Heart right ventricle (tissue), 16 donors: ENCODE measurements around the gene DCLK1. TPM values are rescaled to one million over a fixed set of nuclear protein-coding genes. Genes with fewer than 3 reads are reported as not detected.

Experiments
- ATAC-seq, 8 donors: fragments of 200-7000 bp; cut with Tn5 transposase; one replicate each; pipeline ENCODE4 v1.9.1; 2020; ENCODE audit warnings: mild to moderate bottlenecking in 8 of 8, moderate library complexity in 8 of 8, moderate number of reproducible peaks in 1 of 8
- DNase-seq, 2 donors: peaks; one replicate each; pipeline ENCODE4 v3.0.0-alpha.2; 2020
- H3K27ac ChIP-seq, 10 donors: fragments of 200-600 bp; sonication (generic) in 2 of 10; one replicate each; pipeline versions ENCODE4 v1.5.0 to v1.8.0; 2020 to 2022; ENCODE audit warnings: mild to moderate bottlenecking in 3 of 10
- H3K27me3 ChIP-seq, 7 donors: fragments of 200-600 bp; one replicate each; pipeline ENCODE4 v1.8.0; 2021 to 2022; ENCODE audit warnings: mild to moderate bottlenecking in 2 of 7
- H3K36me3 ChIP-seq, 9 donors: fragments of 200-600 bp; sonication (generic) in 1 of 9; one replicate each; pipeline versions ENCODE4 v1.5.0 to v1.8.0; 2020 to 2022; ENCODE audit warnings: mild to moderate bottlenecking in 2 of 9
- H3K4me1 ChIP-seq, 9 donors: fragments of 200-600 bp; sonication (generic) in 1 of 9; one replicate each; pipeline versions ENCODE4 v1.5.0 to v1.8.0; 2020 to 2022; ENCODE audit warnings: mild to moderate bottlenecking in 4 of 9
- H3K4me3 ChIP-seq, 10 donors: fragments of 200-600 bp; sonication (generic) in 2 of 10; one replicate each; pipeline versions ENCODE4 v1.5.0 to v1.8.0; 2020 to 2022; ENCODE audit warnings: mild to moderate bottlenecking in 7 of 10, moderate library complexity in 2 of 10
- H3K9me3 ChIP-seq, 11 donors: fragments of 200-600 bp in 10 of 11; sonication (generic) in 2 of 11; one replicate each; pipeline versions ENCODE4 v1.5.0 to v1.8.0; 2013 to 2022; ENCODE audit warnings: mild to moderate bottlenecking in 2 of 11, control low read depth in 1 of 11, moderate library complexity in 1 of 11
- WGBS, 2 donors: extraction: QIAGEN DNeasy Blood & Tissue Kit; methylation state at CpG; one replicate each; pipeline ENCODE4 v1.1.7; 2013; ENCODE audit warnings: inconsistent platforms in 1 of 2; 5-methylcytosine and 5-hydroxymethylcytosine counted together
- intact Hi-C, 10 donors: fragments of 100-400 bp; cut with DNase I; formaldehyde crosslinking; loops; one replicate each; pipeline versions ENCODE4 v1.11.1 to v1.14.2; 2022
- polyA plus RNA-seq, 2 donors: library from polyadenylated mRNA; stranded (reverse); fragments of 200-250 nt; gene quantifications; one replicate each; pipeline ENCODE4 v1.2.3, GENCODE V29; 2013
- total RNA-seq, 10 donors: library from RNA; stranded (reverse); fragmentation: NEBNext Ultra II Directional in 3 of 10; extraction: Animal tissue kit (Norgen Biotek cat#: 25700) in 3 of 10; gene quantifications; one replicate each; pipeline versions ENCODE4 v1.2.1 to v1.2.4, GENCODE V29; 2021 to 2023
- TF ChIP-seq, protein P1 (sequence below), 9 donors: fragments of 200-600 bp; sonication (generic) in 2 of 9; IDR thresholded peaks; one replicate each; pipeline versions ENCODE4 v1.5.0 to v1.8.0; 2021 to 2022; ENCODE audit warnings: antibody characterized with exemption in 9 of 9, mild to moderate bottlenecking in 5 of 9, moderate library complexity in 1 of 9
- donor health status: Arrhythmogenic right ventricular cardiomyopathy.
- donor health status: ischemic (EF 13 %, LVEDD 7.1; RV severe dilation, severe dysfunction).
- donor health status: healthy with polysubstance abuse.
- donor health status: DM: no; HTN: yes; CAD: no.
- donor health status: DM: no; HTN: no; CAD: no.
- donor health status: ischemic (EF 25% LVEDD 6.9; RV normal size, moderate dysfunction).
- donor health status: ischemic (EF 25% LVEDD 5.7; RV mildly dilated, moderate dysfunction).
- donor health status: healthy.
- donor health status: DM: yes; HTN: yes; CAD: no.
- donor health status: Ischemic cardiomyopathy.
- donor health status: ischemic (EF 35%, LVEDD 5.7; RV mildly dilated, moderate dysfunction).
- donor health status: nonischemic (EF 11% LVEDD 7.7; RV severe dilation, severe dysfunction).
- donor health status: DM: yes; HTN: yes; CAD: no.
- donor health status: PGD.
- donor health status: ischemic (EF 29% LVEDD 5.4; RV normal size, mild dysfunction).
- donor health status: nonischemic (EF 23%, LVEDD 6.1; RV moderate dilation, normal function).

DCLK1 gene
- total and polyA plus RNA-seq, 12 donors: 3.4 to 16.9 (median 9.1) TPM

DNA sequence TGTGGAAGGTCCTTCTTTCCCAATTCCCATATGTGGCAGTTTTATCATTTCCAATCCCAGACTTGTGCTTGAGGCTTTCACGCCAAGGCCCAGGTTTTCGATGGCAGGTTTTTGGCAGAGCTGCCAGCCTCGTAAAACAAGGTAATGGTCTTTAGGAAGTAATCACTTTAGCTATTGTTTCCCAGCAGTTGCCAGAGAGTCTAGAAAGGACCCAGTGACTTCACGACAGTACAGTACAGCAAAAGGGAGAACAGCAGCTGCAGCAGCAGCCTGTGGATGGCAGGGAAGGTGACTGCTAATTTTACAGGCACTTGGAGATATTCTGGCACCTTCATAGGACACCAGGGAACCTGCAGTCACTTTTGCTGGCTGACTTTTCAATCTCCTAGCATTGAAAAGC is 363.1 kb downstream of the DCLK1 start:
- ATAC-seq: no peak

DNA sequence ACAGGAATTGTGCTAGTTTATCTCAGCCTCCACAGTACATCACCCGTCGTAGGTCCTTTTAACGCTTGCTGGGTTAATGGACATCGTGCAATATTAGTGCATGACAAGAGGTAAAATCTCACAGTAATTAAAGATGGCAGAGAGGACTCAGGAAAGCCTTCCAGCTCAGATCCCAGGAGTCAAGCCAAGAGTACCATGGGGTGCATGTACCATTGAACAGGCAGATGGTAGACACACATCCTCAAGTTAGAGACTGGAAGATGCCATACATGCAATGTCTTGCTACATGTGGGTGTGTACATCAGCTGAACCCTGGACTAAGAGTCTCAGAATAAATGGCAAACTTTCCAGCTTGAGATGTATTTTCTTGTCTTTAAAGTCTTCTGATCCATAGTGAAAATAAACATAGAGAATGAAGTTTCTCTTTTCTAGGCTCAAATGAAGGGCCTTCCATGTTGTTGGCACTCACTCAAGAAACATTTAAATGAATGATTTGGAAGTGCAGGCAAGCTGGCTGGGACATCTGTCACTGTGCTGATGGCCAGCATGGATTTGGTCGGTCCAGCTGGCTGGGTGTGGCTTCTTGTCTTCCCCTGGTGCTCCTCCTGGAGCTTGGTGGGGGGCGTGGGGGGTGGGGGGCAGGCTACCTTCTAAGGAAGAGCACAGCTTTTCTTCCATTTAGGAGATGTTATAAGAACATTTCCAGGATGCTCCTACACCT is 363.8 kb downstream of the DCLK1 start:
- H3K4me3 ChIP-seq: no peak overlapping the region
- no peaks in the 10 kb centered on the region for H3K9me3 ChIP-seq
- no peaks in the 10 kb centered on the region for H3K27me3 ChIP-seq
- no peak for DNase-seq
- 71 to 77% methylated on average over 6 of the region's 6 CpGs for WGBS, 2 donors
- ATAC-seq: no peak
- H3K36me3 ChIP-seq: no peaks in the 10 kb centered on the region
- intact Hi-C loops: no loop called here
- H3K27ac ChIP-seq: no peak overlapping the region
- no peaks in the 10 kb centered on the region for H3K4me1 ChIP-seq
- TF ChIP-seq, protein P1, sequence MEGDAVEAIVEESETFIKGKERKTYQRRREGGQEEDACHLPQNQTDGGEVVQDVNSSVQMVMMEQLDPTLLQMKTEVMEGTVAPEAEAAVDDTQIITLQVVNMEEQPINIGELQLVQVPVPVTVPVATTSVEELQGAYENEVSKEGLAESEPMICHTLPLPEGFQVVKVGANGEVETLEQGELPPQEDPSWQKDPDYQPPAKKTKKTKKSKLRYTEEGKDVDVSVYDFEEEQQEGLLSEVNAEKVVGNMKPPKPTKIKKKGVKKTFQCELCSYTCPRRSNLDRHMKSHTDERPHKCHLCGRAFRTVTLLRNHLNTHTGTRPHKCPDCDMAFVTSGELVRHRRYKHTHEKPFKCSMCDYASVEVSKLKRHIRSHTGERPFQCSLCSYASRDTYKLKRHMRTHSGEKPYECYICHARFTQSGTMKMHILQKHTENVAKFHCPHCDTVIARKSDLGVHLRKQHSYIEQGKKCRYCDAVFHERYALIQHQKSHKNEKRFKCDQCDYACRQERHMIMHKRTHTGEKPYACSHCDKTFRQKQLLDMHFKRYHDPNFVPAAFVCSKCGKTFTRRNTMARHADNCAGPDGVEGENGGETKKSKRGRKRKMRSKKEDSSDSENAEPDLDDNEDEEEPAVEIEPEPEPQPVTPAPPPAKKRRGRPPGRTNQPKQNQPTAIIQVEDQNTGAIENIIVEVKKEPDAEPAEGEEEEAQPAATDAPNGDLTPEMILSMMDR (IDR thresholded peaks at IDR 0.05): no peak

More for the DNA sequence above, 363.1 kb downstream of the DCLK1 start:
- WGBS, 2 donors: 64 to 77% methylated on average over 4 of the region's 4 CpGs
- Histone ChIP-seq H3K36me3 (no peaks in the 10 kb centered on the region), H3K27ac (no peak overlapping the region), H3K4me3 (no peak overlapping the region), H3K9me3 (no peaks in the 10 kb centered on the region), H3K27me3 (no peaks in the 10 kb centered on the region), H3K4me1 (no peaks in the 10 kb centered on the region)
- DNase-seq: no peak
- intact Hi-C loops: no loop called here
- TF ChIP-seq, protein P1 (IDR thresholded peaks at IDR 0.05): no peak

DNA sequence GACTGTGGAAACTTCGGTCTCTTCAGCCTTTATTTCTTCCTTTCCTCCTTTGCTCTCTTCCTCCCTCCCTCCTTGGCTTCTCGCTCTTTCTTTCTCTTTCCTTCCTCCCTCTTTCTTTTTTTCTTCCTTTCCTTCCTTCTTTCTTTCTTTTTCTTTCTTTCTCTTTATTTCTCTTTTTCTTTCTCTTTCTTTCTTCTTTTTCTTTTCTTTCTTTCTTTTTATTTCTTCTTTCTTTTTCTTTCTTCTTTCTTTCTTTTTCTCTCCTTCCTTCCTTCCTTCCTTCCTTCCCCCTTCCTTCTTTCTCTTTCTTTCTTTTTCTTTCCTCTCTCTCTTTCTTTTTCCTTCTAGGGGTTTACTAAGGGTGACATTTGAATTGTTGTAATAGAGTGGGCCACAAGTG is 364.5 kb downstream of the DCLK1 start:
- no peaks in the 10 kb centered on the region for H3K9me3 ChIP-seq
- H3K4me3 ChIP-seq: no peak overlapping the region
- DNase-seq: no peak
- no peak for ATAC-seq
- TF ChIP-seq, protein P1 (IDR thresholded peaks at IDR 0.05): no peak
- no peaks in the 10 kb centered on the region for H3K36me3 ChIP-seq
- H3K27me3 ChIP-seq: no peaks in the 10 kb centered on the region
- intact Hi-C loops: no loop called here
- WGBS, 2 donors: 67 to 81% methylated on average over 2 of the region's 2 CpGs
- no peak overlapping the region for H3K27ac ChIP-seq
- no peaks in the 10 kb centered on the region for H3K4me1 ChIP-seq

DNA sequence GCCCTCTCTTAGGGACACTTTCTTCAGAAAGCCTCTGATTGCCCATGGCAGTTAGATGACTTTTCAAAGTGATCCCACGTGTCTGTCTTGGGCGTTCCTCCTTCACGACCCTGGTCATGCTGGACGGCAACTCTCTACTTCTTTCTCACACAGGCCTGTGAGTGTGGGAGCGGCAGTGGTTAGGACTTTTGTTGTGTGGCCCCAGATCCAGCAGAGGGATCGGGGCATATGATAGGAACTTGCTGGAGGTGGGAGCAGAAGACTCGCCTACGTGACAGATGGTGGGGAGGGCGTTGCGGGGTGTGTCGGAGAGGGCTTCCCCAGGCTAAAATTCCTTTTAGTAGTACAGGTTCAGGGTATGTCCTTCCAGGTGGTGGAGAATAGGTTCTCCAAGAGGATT is 365.2 kb downstream of the DCLK1 start:
- ATAC-seq: no peak
- Histone ChIP-seq H3K27ac (no peak overlapping the region), H3K36me3 (no peaks in the 10 kb centered on the region), H3K4me1 (no peaks in the 10 kb centered on the region), H3K9me3 (no peaks in the 10 kb centered on the region), H3K27me3 (no peaks in the 10 kb centered on the region), H3K4me3 (no peak overlapping the region)
- no peak for DNase-seq
- intact Hi-C loops: no loop called here
- TF ChIP-seq, protein P1 (IDR thresholded peaks at IDR 0.05): no peak
- WGBS, 2 donors: 92 to 94% methylated on average over 11 of the region's 11 CpGs
